Skeletal muscle tissue (tissue), 4 donors: ENCODE measurements around the gene ZIC1. TPM values are rescaled to one million over a fixed set of nuclear protein-coding genes. Genes with fewer than 3 reads are reported as not detected.
A peak's percentile ranks its signal among the peaks of the same experiment; 100 is the strongest.

Experiments used
- H3K27ac ChIP-seq: one replicate; pipeline ENCODE4 v1.7.0; 2013; ENCODE audit warnings: mild to moderate bottlenecking, low read depth, low read length, inconsistent platforms
- H3K27me3 ChIP-seq, 3 donors: one replicate each; pipeline ENCODE4 v1.7.0; 2013; ENCODE audit warnings: low read length in 3 of 3; ENCODE audit not compliant: control insufficient read depth in 3 of 3, insufficient read depth in 3 of 3
- H3K36me3 ChIP-seq, 3 donors: one replicate each; pipeline ENCODE4 v1.7.0; 2013; ENCODE audit warnings: low read length in 3 of 3; ENCODE audit not compliant: control insufficient read depth in 3 of 3, insufficient read depth in 3 of 3
- H3K4me1 ChIP-seq, 3 donors: one replicate each; pipeline ENCODE4 v1.7.0; 2013; ENCODE audit warnings: low read length in 3 of 3, mild to moderate bottlenecking in 3 of 3; ENCODE audit not compliant: control insufficient read depth in 3 of 3, insufficient read depth in 3 of 3
- H3K4me3 ChIP-seq, 3 donors: one replicate each; pipeline ENCODE4 v1.7.0; 2013; ENCODE audit warnings: low read length in 3 of 3
- H3K9ac ChIP-seq, 3 donors: one replicate each; pipeline ENCODE4 v1.7.0; 2013; ENCODE audit warnings: low read length in 3 of 3, mild to moderate bottlenecking in 3 of 3, moderate library complexity in 2 of 3, low read depth in 1 of 3
- H3K9me3 ChIP-seq, 3 donors: one replicate each; pipeline ENCODE4 v1.7.0; 2013; ENCODE audit warnings: low read length in 3 of 3; ENCODE audit not compliant: control insufficient read depth in 3 of 3
- total RNA-seq: library from RNA; depleted of rRNA; stranded (reverse); fragments of >200 nt; gene quantifications from one replicate; pipeline ENCODE4 v1.2.3, GENCODE V29; 2014
- donor health status: Osteomylitis.

The ZIC1 gene
- total RNA-seq, 1 donor from 2014 or later, result 8.4 TPM

- Histone ChIP-seq H3K4me3 (no peak overlapping the region), H3K36me3 (peaks cover 0 to 2% (median 0%) of the 10 kb centered on the region in 3 donors), H3K27ac (no peak overlapping the region), H3K27me3 (peaks cover 28 to 72% (median 50%) of the 10 kb centered on the region in 3 donors), H3K4me1 (peaks cover 11 to 12% (median 12%) of the 10 kb centered on the region in 3 donors), H3K9me3 (peaks cover 0 to under 1% (median 0%) of the 10 kb centered on the region in 3 donors), H3K9ac (peak overlapping the region in 1 of 3 donors; percentile 60)
Measured at GRCh38 chr3:147395899-147396711, 13.1 kb upstream of the ZIC1 start.

DNA sequence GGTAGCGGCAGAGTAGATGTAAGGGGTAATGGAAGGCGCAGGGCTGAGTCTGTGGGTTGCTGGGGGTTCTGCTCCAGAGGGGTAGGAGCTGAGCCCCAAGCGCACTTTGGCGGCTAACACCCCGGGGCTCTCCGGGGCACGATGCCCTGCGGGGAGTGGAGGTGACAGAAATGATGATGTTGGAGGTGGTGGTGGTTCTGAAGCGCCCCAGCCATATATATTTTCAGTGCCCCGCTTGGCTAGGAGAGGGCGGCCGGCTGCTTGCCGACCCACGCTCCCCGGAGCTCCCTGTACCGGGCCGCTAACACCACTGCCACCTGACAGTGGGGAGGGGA is 12.5 kb upstream of the ZIC1 start:
- peaks cover 11 to 12% (median 12%) of the 10 kb centered on the region in 3 donors for H3K4me1 ChIP-seq
- H3K9ac ChIP-seq, result no peak overlapping the region
- H3K27me3 ChIP-seq, result peaks cover 26 to 68% (median 48%) of the 10 kb centered on the region in 3 donors

GRCh38 chr3:147397155-147397874 is 11.8 kb upstream of the ZIC1 start:
- Histone ChIP-seq H3K27me3 (peaks cover 27 to 61% (median 41%) of the 10 kb centered on the region in 3 donors), H3K36me3 (peaks cover 0 to 2% (median 0%) of the 10 kb centered on the region in 3 donors), H3K4me1 (peaks cover 5 to 7% (median 6%) of the 10 kb centered on the region in 3 donors), H3K9me3 (no peaks in the 10 kb centered on the region), H3K4me3 (no peak overlapping the region), H3K27ac (no peak overlapping the region), H3K9ac (no peak overlapping the region)

More for the DNA sequence above, 12.5 kb upstream of the ZIC1 start:
- Histone ChIP-seq H3K27ac (no peak overlapping the region), H3K4me3 (no peak overlapping the region), H3K36me3 (peaks cover 0 to 2% (median 0%) of the 10 kb centered on the region in 3 donors), H3K9me3 (no peaks in the 10 kb centered on the region)

- H3K4me1 ChIP-seq, result peaks cover 0 to 4% (median 2%) of the 10 kb centered on the region in 3 donors
- no peak overlapping the region for H3K9ac ChIP-seq
- H3K27me3 ChIP-seq, result peaks cover 23 to 56% (median 37%) of the 10 kb centered on the region in 3 donors
- no peak overlapping the region for H3K4me3 ChIP-seq
- no peaks in the 10 kb centered on the region for H3K9me3 ChIP-seq
- no peak overlapping the region for H3K27ac ChIP-seq
- peaks cover 0 to 2% (median 0%) of the 10 kb centered on the region in 3 donors for H3K36me3 ChIP-seq
Measured at GRCh38 chr3:147397875-147398812, 11.0 kb upstream of the ZIC1 start.

DNA sequence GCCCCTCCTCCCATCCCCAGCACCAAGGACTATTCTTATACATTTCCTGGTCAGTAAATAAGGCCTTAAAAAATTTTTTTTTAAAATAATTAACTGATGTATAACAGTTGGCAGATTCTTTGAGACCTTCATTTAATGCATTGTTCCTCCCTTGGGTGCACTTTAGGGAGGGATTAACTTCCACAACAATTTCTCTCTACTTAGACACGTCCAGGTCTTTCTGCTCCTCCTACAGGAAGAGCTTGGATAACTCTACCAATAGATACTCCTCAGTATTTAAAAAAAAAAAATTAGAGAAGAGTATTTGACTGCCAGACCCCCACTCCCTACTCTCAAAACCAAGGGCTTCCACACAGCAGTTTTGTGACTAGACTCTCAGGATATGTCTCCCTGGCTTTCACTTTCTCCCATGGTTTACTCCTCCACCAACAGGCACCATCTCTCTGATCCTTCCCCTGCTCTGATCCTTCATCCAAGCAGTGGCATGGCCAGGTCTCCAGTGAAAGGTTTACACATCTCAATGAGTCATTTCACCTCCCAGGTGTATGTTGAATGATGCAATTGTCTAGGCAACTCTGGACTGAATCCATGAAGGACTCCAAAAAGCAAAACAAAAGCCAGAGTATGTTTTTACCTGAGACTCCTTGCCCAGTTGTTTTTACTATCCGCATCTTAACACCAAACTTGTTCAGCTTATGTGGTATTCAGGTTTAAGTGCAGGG is 10.2 kb upstream of the ZIC1 start:
- Histone ChIP-seq H3K9ac (no peak overlapping the region), H3K4me1 (peaks cover 0 to 4% (median 0%) of the 10 kb centered on the region in 3 donors), H3K9me3 (no peaks in the 10 kb centered on the region), H3K27me3 (peaks cover 23 to 53% (median 30%) of the 10 kb centered on the region in 3 donors), H3K27ac (no peak overlapping the region), H3K4me3 (no peak overlapping the region), H3K36me3 (peaks cover 0 to 2% (median 0%) of the 10 kb centered on the region in 3 donors)

- Histone ChIP-seq H3K9ac (no peak overlapping the region), H3K36me3 (peaks cover 0 to 2% (median 0%) of the 10 kb centered on the region in 3 donors), H3K9me3 (no peaks in the 10 kb centered on the region), H3K27me3 (peaks cover 15 to 51% (median 28%) of the 10 kb centered on the region in 3 donors), H3K27ac (no peak overlapping the region), H3K4me3 (no peak overlapping the region), H3K4me1 (no peaks in the 10 kb centered on the region)
Measured at GRCh38 chr3:147400111-147400510, 9.1 kb upstream of the ZIC1 start.

- no peak overlapping the region for H3K9ac ChIP-seq
- H3K27ac ChIP-seq, result no peak overlapping the region
- H3K27me3 ChIP-seq, result peaks cover 12 to 52% (median 24%) of the 10 kb centered on the region in 3 donors
- no peaks in the 10 kb centered on the region for H3K9me3 ChIP-seq
- no peaks in the 10 kb centered on the region for H3K4me1 ChIP-seq
- H3K36me3 ChIP-seq, result peaks cover 0 to under 1% (median 0%) of the 10 kb centered on the region in 3 donors
- H3K4me3 ChIP-seq, result no peak overlapping the region
Measured at GRCh38 chr3:147400999-147401398, 8.2 kb upstream of the ZIC1 start.

GRCh38 chr3:147401421-147401820 is 7.7 kb upstream of the ZIC1 start:
- Histone ChIP-seq H3K9me3 (no peaks in the 10 kb centered on the region), H3K4me1 (no peaks in the 10 kb centered on the region), H3K27me3 (peaks cover 8 to 52% (median 24%) of the 10 kb centered on the region in 3 donors), H3K9ac (no peak overlapping the region), H3K36me3 (no peaks in the 10 kb centered on the region), H3K4me3 (no peak overlapping the region), H3K27ac (no peak overlapping the region)

DNA sequence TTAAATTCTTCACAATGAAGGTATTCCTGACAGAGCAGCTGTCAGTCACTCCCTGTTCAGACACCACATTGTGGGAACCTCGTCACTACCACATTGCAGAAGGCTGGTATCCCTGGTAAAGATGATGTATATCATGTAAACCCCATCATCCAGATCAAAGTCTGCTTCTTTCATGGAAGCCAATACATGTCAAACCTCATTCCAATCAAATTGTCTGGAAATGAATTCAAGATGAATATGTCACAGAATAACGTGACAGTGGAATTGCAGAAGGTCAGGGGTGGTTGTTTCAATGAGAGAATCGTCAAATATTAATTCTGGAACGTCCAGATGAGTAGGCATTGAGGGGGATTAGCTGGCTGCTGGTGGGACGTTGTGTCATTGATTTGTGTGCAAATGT is 7.0 kb upstream of the ZIC1 start:
- Histone ChIP-seq H3K9ac (no peak overlapping the region), H3K4me3 (no peak overlapping the region), H3K4me1 (peaks cover 0 to under 1% (median 0%) of the 10 kb centered on the region in 3 donors), H3K27ac (no peak overlapping the region), H3K27me3 (peaks cover 7 to 53% (median 26%) of the 10 kb centered on the region in 3 donors), H3K36me3 (no peaks in the 10 kb centered on the region), H3K9me3 (no peaks in the 10 kb centered on the region)
